Common myeloid progenitor, CD34-positive (primary cell): ENCODE results near the gene TMEM43.

Experiments used
- CTCF ChIA-PET: fragments of 350-600 bp; sonication (Branson Sonifier 250); formaldehyde crosslinking; loops from one replicate; lab custom pipeline; 2021; ENCODE audit warnings: antibody characterized with exemption; lab: Charles Lee
- POLR2A ChIA-PET: fragments of 350-600 bp; sonication (Branson Sonifier 250); formaldehyde crosslinking; loops from one replicate; lab custom pipeline; 2021; ENCODE audit warnings: antibody characterized with exemption; lab: Charles Lee
- DNase-seq, 3 donors: peaks; one replicate each; pipeline versions ENCODE4 v3.0.0 to v3.0.0-alpha.2; 2013
- H3K27ac ChIP-seq, 2 experiments: 1 replicate in 1 of 2; 2 replicates in 1 of 2; pipeline ENCODE4 v1.7.0; 2013; ENCODE audit warnings: inconsistent platforms in 2 of 2, low read length in 2 of 2, mild to moderate bottlenecking in 2 of 2, low read depth in 1 of 2, moderate library complexity in 1 of 2; ENCODE audit not compliant: severe bottlenecking in 2 of 2, insufficient read depth in 1 of 2, poor library complexity in 1 of 2
- H3K27me3 ChIP-seq, 5 experiments: replicated peaks in 2 of 5; 1 replicate in 3 of 5; 2 replicates in 2 of 5; pipeline versions ENCODE4 v1.6.1 to v1.7.0; 2013; ENCODE audit warnings: low read length in 4 of 5, mild to moderate bottlenecking in 2 of 5, moderate library complexity in 2 of 5, inconsistent platforms in 1 of 5; ENCODE audit not compliant: insufficient read depth in 5 of 5, control insufficient read depth in 4 of 5
- H3K36me3 ChIP-seq, 4 experiments: 1 replicate in 2 of 4; 2 replicates in 2 of 4; pipeline versions ENCODE4 v1.6.1 to v1.7.0; 2013; ENCODE audit warnings: low read length in 3 of 4, control low read depth in 1 of 4, mild to moderate bottlenecking in 1 of 4; ENCODE audit not compliant: control insufficient read depth in 4 of 4, insufficient read depth in 4 of 4
- H3K4me1 ChIP-seq, 4 experiments: 1 replicate in 3 of 4; 2 replicates in 1 of 4; pipeline versions ENCODE4 v1.6.1 to v1.7.1; 2013; ENCODE audit warnings: low read length in 3 of 4, mild to moderate bottlenecking in 3 of 4, control low read depth in 1 of 4, inconsistent platforms in 1 of 4, moderate library complexity in 1 of 4; ENCODE audit not compliant: control insufficient read depth in 4 of 4, insufficient read depth in 4 of 4; ENCODE audit errors: control extremely low read depth in 1 of 4
- H3K4me3 ChIP-seq, 7 experiments: 1 replicate in 4 of 7; 2 replicates in 3 of 7; pipeline versions ENCODE4 v1.5.1 to v1.7.0; 2013; ENCODE audit warnings: mild to moderate bottlenecking in 7 of 7, low read length in 6 of 7, moderate library complexity in 6 of 7, inconsistent platforms in 2 of 7, low read depth in 2 of 7, control low read depth in 1 of 7; ENCODE audit not compliant: insufficient read depth in 4 of 7, control insufficient read depth in 1 of 7; ENCODE audit errors: extremely low read depth in 1 of 7
- H3K9me3 ChIP-seq, 5 experiments: 1 replicate in 4 of 5; 2 replicates in 1 of 5; pipeline versions ENCODE4 v1.6.1 to v1.7.1; 2013; ENCODE audit warnings: low read length in 4 of 5, mild to moderate bottlenecking in 2 of 5, inconsistent platforms in 1 of 5, low read depth in 1 of 5, moderate library complexity in 1 of 5; ENCODE audit not compliant: control insufficient read depth in 4 of 5, insufficient read depth in 2 of 5; ENCODE audit errors: control extremely low read depth in 1 of 5
- WGBS: methylation state at CpG from one replicate; pipeline ENCODE4 v1.1.5; 2013; ENCODE audit not compliant: insufficient coverage; 5-methylcytosine and 5-hydroxymethylcytosine counted together

TMEM43 gene

GRCh38 chr3:14140668-14141067, 15.8 kb downstream of the TMEM43 start:
- POLR2A ChIA-PET, result interaction anchor here (0.6 kb wide), 1 partner anchor 313 kb away, joined by 3 read pairs; no protein-coding TSS in a partner anchor
- WGBS, result 100% methylated on average over 2 of the region's 2 CpGs
- Histone ChIP-seq H3K27me3 (no peaks in the 10 kb centered on the region), H3K9me3 (no peaks in the 10 kb centered on the region), H3K36me3 (peaks cover 6 to 67% (median 47%) of the 10 kb centered on the region in 4 experiments), H3K4me3 (no peak overlapping the region), H3K4me1 (peaks cover 20 to 53% (median 38%) of the 10 kb centered on the region in 4 experiments), H3K27ac (peak overlapping the region in 1 of 2 experiments; percentile 20)
- CTCF ChIA-PET, result interaction anchor here (1.0 to 4.4 kb wide), 2 partner anchors 10 to 14 kb away, joined by 4 to 30 read pairs; partner anchors contain the start of genes CHCHD4 and TMEM43
- DNase-seq, result no peak

GRCh38 chr3:14141144-14141543, 16.3 kb downstream of the TMEM43 start:
- CTCF ChIA-PET, result interaction anchor here (0.9 to 4.4 kb wide), 4 partner anchors 15 to 244 kb away, joined by 3 to 30 read pairs (median 6); partner anchors contain the start of genes CHCHD4, LSM3 and TMEM43
- 46% methylated on average over 2 of the region's 2 CpGs for WGBS
- Histone ChIP-seq H3K4me1 (peaks cover 21 to 58% (median 41%) of the 10 kb centered on the region in 4 experiments), H3K9me3 (no peaks in the 10 kb centered on the region), H3K27ac (peak overlapping the region in 1 of 2 experiments; percentile 100), H3K4me3 (no peak overlapping the region), H3K36me3 (peaks cover 6 to 67% (median 45%) of the 10 kb centered on the region in 4 experiments), H3K27me3 (no peaks in the 10 kb centered on the region)
- peak in 2 of 3 donors; percentile 30 for DNase-seq
- POLR2A ChIA-PET, result interaction anchor here (0.6 kb wide), 1 partner anchor 312 kb away, joined by 3 read pairs; no protein-coding TSS in a partner anchor

GRCh38 chr3:14141602-14142341, 16.9 kb downstream of the TMEM43 start:
- DNase-seq, result peak in 2 of 3 donors; percentile 82 to 95
- CTCF ChIA-PET, result interaction anchor here (0.8 to 4.4 kb wide), 5 partner anchors 16 to 245 kb away, joined by 3 to 30 read pairs (median 4); partner anchors contain the start of genes CHCHD4, LSM3 and TMEM43
- Histone ChIP-seq H3K36me3 (peaks cover 7 to 68% (median 45%) of the 10 kb centered on the region in 4 experiments), H3K27ac (peak overlapping the region; percentile 100), H3K4me1 (peaks cover 21 to 62% (median 42%) of the 10 kb centered on the region in 4 experiments), H3K9me3 (no peaks in the 10 kb centered on the region), H3K27me3 (no peaks in the 10 kb centered on the region), H3K4me3 (peak overlapping the region in 1 of 7 experiments; percentile 1)
- 71% methylated on average over 17 of the region's 19 CpGs for WGBS
- POLR2A ChIA-PET, result interaction anchor here (0.6 to 3.7 kb wide), 3 partner anchors 16 to 75 kb away, joined by 3 to 28 read pairs (median 3); partner anchors contain the start of genes CHCHD4 and TMEM43

DNA sequence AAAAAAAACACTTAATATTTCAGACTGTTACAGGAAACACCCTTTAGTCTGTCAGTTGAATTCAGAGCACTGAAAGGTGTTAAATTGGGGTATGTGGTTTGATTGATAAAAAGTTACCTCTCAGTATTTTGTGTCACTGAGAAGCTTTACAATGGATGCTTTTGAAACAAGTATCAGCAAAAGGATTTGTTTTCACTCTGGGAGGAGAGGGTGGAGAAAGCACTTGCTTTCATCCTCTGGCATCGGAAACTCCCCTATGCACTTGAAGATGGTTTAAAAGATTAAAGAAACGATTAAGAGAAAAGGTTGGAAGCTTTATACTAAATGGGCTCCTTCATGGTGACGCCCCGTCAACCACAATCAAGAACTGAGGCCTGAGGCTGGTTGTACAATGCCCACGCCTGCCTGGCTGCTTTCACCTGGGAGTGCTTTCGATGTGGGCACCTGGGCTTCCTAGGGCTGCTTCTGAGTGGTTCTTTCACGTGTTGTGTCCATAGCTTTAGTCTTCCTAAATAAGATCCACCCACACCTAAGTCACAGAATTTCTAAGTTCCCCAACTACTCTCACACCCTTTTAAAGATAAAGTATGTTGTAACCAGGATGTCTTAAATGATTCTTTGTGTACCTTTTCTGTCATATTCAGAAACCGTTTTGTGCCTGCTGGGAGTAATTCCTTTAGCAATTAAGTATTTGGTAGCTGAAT, 17.9 kb downstream of the TMEM43 start:
- H3K9me3 ChIP-seq, result no peaks in the 10 kb centered on the region
- CTCF ChIA-PET, result interaction anchor here (1.4 to 4.4 kb wide), 4 partner anchors 9 to 246 kb away, joined by 3 to 30 read pairs (median 6); partner anchors contain the start of genes CHCHD4 and TMEM43
- H3K36me3 ChIP-seq, result peaks cover 6 to 68% (median 46%) of the 10 kb centered on the region in 4 experiments
- WGBS, result 94% methylated on average over 7 of the region's 8 CpGs
- peak in 2 of 3 donors; percentile 41 to 57 for DNase-seq
- H3K4me1 ChIP-seq, result peaks cover 21 to 62% (median 42%) of the 10 kb centered on the region in 4 experiments
- peak overlapping the region in 1 of 7 experiments; percentile 1 for H3K4me3 ChIP-seq
- H3K27me3 ChIP-seq, result no peaks in the 10 kb centered on the region
- POLR2A ChIA-PET, result interaction anchor here (0.6 to 3.7 kb wide), 4 partner anchors 17 to 74 kb away, joined by 3 to 28 read pairs (median 4); partner anchors contain the start of genes CHCHD4, LSM3, TMEM43 and XPC
- H3K27ac ChIP-seq, result peak overlapping the region; percentile 100

DNA sequence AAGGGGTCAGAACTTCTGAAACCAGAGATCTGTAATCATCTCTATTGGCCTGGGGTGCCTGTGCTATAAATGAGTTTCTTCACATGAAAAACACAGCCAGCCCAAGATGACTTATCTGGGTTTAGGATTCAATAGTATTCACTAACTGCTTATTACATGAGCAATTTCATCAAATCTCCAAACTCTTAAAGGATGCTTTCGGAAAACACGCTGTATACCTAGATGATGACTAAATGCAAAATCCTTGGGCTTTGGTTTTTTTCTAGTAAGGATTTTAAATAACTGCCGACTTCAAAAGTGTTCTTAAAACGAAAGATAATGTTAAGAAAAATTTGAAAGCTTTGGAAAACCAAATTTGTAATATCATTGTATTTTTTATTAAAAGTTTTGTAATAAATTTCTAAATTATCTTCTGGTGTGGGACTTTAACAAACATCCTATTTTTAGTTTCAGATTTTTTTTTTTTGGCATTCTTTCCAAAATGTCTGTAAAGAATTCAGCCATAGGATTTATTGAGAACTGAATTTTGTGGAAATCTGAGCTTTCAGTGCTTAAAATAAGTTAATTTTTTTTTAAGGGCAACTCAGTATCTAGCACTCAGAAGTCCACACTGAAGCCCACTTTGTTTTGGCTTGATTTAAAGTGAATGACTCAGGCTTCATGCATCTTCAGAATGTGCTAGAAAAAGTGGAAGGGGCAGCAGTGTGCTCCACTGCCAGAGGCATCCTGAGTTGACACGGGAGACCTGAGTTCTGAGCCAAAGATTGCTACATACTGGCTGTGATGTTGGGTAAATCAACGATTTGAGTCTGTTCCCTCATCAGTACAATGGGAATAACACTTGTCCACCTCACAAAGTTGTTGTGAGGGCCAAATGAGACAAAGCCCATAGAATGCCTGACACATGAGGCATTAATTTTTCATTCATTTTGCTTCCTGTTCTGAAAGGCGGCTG, 18.7 kb downstream of the TMEM43 start:
- WGBS, result 70% methylated on average over 5 of the region's 7 CpGs

More for the DNA sequence above, 18.7 kb downstream of the TMEM43 start:
- H3K27me3 ChIP-seq, result no peaks in the 10 kb centered on the region
- no peaks in the 10 kb centered on the region for H3K9me3 ChIP-seq
- H3K4me1 ChIP-seq, result peaks cover 21 to 62% (median 42%) of the 10 kb centered on the region in 4 experiments
- POLR2A ChIA-PET, result interaction anchor here (0.6 to 3.7 kb wide), 4 partner anchors 18 to 647 kb away, joined by 4 to 28 read pairs (median 6); partner anchors contain the start of genes CHCHD4, LSM3, TMEM43 and XPC
- peak overlapping the region; percentile 100 for H3K27ac ChIP-seq
- peaks cover 4 to 66% (median 46%) of the 10 kb centered on the region in 4 experiments for H3K36me3 ChIP-seq
- CTCF ChIA-PET, result interaction anchor here (1.0 to 4.4 kb wide), 6 partner anchors 9 to 247 kb away, joined by 3 to 30 read pairs (median 4); partner anchors contain the start of genes CHCHD4 and TMEM43
- DNase-seq, result peak in 2 of 3 donors; percentile 41 to 67
- H3K4me3 ChIP-seq, result peak overlapping the region in 3 of 7 experiments; percentile 40 to 74 (median 55)
